HG03521 (cell line): ENCODE results near the gene HNRNPA2B1.
"Not testable (repeated sequence)": the region's sequence is repeated elsewhere in the genome, so short reads cannot be mapped to it uniquely, and the experiment has no call there.

ENCODE experiments used
- ATAC-seq: cut with Tn5 transposase; IDR thresholded peaks from one replicate; pipeline ENCODE4 v1.9.1; 2021; ENCODE audit warnings: mild to moderate bottlenecking, moderate library complexity; ENCODE audit not compliant: unreplicated experiment

HNRNPA2B1 gene

GRCh38 chr7:26166684-26167266 is 33.8 kb downstream of the HNRNPA2B1 start:
- ATAC-seq: no peak

- ATAC-seq: no peak
Observed at GRCh38 chr7:26165950-26166683, 34.4 kb downstream of the HNRNPA2B1 start.

- ATAC-seq: not testable (repeated sequence)
Observed at GRCh38 chr7:26163804-26164203, 36.7 kb downstream of the HNRNPA2B1 start.

GRCh38 chr7:26162431-26162830 is 38.1 kb downstream of the HNRNPA2B1 start:
- ATAC-seq: no peak

- ATAC-seq: no peak
Observed at GRCh38 chr7:26160896-26161295, 39.6 kb downstream of the HNRNPA2B1 start.

GRCh38 chr7:26159243-26159642 is 41.3 kb downstream of the HNRNPA2B1 start:
- no peak for ATAC-seq

- no peak for ATAC-seq
Observed at GRCh38 chr7:26157520-26158105, 42.9 kb downstream of the HNRNPA2B1 start.

- no peak for ATAC-seq
Observed at GRCh38 chr7:26156451-26157420, 43.8 kb downstream of the HNRNPA2B1 start.

GRCh38 chr7:26155531-26156375 is 44.8 kb downstream of the HNRNPA2B1 start:
- no peak for ATAC-seq

- ATAC-seq: no peak
Observed at GRCh38 chr7:26153823-26154783, 46.4 kb downstream of the HNRNPA2B1 start.

- no peak for ATAC-seq
Observed at GRCh38 chr7:26153241-26153822, 47.2 kb downstream of the HNRNPA2B1 start.

- peak; percentile 24 for ATAC-seq
Observed at GRCh38 chr7:26152782-26153240, 47.7 kb downstream of the HNRNPA2B1 start.

- peak; percentile 64 for ATAC-seq
Observed at GRCh38 chr7:26151953-26152781, 48.4 kb downstream of the HNRNPA2B1 start, which contains the start of gene NFE2L3. Gene NFE2L3 (plus strand): TSS chr7:26152198. CDS start chr7:26152499, 301 bp downstream.

GRCh38 chr7:26151650-26151952 is 48.9 kb downstream of the HNRNPA2B1 start:
- ATAC-seq: peak; percentile 2

- ATAC-seq: no peak
Observed at GRCh38 chr7:26151096-26151495, 49.5 kb downstream of the HNRNPA2B1 start.

- ATAC-seq: no peak
Observed at GRCh38 chr7:26149391-26149977, 51.1 kb downstream of the HNRNPA2B1 start.

GRCh38 chr7:26148307-26148700 is 52.2 kb downstream of the HNRNPA2B1 start:
- ATAC-seq: not testable (repeated sequence)
